RWPE2 (cell line): Measurements from ENCODE around the gene DYDC1.

ENCODE experiments used
- ATAC-seq: fragments of 200-7000 bp; cut with Tn5 transposase; 3 replicates; pipeline ENCODE4 v1.9.1; 2021; ENCODE audit warnings: low read depth
- DNase-seq: peaks from one replicate; pipeline ENCODE4 v3.0.0-alpha.2; 2020; ENCODE audit warnings: low spot score
- H3K27ac ChIP-seq: fragments of 450-650 bp; 2 replicates; pipeline ENCODE4 v1.5.1; 2017; ENCODE audit warnings: mild to moderate bottlenecking; ENCODE audit not compliant: poor library complexity, severe bottlenecking
- H3K27me3 ChIP-seq: fragments of 250-450 bp; sonication (Bioruptor Pico); 2 replicates; pipeline ENCODE4 v1.5.1; 2021; ENCODE audit warnings: mild to moderate bottlenecking, moderate library complexity; ENCODE audit not compliant: insufficient read depth, poor library complexity, severe bottlenecking
- H3K36me3 ChIP-seq: fragments of 250-450 bp; sonication (Bioruptor Pico); 2 replicates; pipeline ENCODE4 v1.5.1; 2020; ENCODE audit warnings: low read depth, mild to moderate bottlenecking, moderate library complexity
- H3K4me1 ChIP-seq: fragments of 250-450 bp; sonication (Bioruptor Pico); 2 replicates; pipeline ENCODE4 v1.5.1; 2021; ENCODE audit warnings: mild to moderate bottlenecking, moderate library complexity; ENCODE audit not compliant: insufficient read depth, poor library complexity, severe bottlenecking
- H3K4me3 ChIP-seq: fragments of 250-450 bp; sonication (Bioruptor Pico); 2 replicates; pipeline ENCODE4 v1.5.1; 2021; ENCODE audit warnings: mild to moderate bottlenecking, moderate library complexity; ENCODE audit not compliant: severe bottlenecking
- H3K9me3 ChIP-seq: fragments of 250-450 bp; sonication (Bioruptor Pico); 2 replicates; pipeline ENCODE4 v1.5.1; 2021; ENCODE audit warnings: mild to moderate bottlenecking, moderate library complexity; ENCODE audit not compliant: severe bottlenecking
- CTCF ChIP-seq: fragments of 450-650 bp; IDR thresholded peaks from one replicate; pipeline ENCODE4 v1.5.1; 2017; ENCODE audit warnings: mild to moderate bottlenecking, moderate library complexity; ENCODE audit not compliant: poor library complexity, severe bottlenecking

Gene DYDC1

GRCh38 chr10:80351220-80351619 is 5.3 kb downstream of the DYDC1 start:
- DNase-seq (no peak), ATAC-seq (no peak)
- Histone ChIP-seq H3K27me3 (peaks cover 3% of the 10 kb centered on the region), H3K36me3 (no peaks in the 10 kb centered on the region), H3K27ac (no peak overlapping the region), H3K4me1 (no peaks in the 10 kb centered on the region), H3K4me3 (no peak overlapping the region), H3K9me3 (no peaks in the 10 kb centered on the region)
- no peak for TF ChIP-seq CTCF

- ATAC-seq (no peak), DNase-seq (no peak)
- no peaks in the 10 kb centered on the region for H3K9me3 ChIP-seq
- H3K27ac ChIP-seq: no peak overlapping the region
- no peaks in the 10 kb centered on the region for H3K36me3 ChIP-seq
- no peaks in the 10 kb centered on the region for H3K27me3 ChIP-seq
- H3K4me1 ChIP-seq: no peaks in the 10 kb centered on the region
- no peak overlapping the region for H3K4me3 ChIP-seq
- no peak for TF ChIP-seq CTCF
Observed at GRCh38 chr10:80350251-80350650, 6.3 kb downstream of the DYDC1 start.

GRCh38 chr10:80344912-80345311 is 11.6 kb downstream of the DYDC1 start:
- no peak for ATAC-seq
- Histone ChIP-seq H3K27ac (no peak overlapping the region), H3K9me3 (no peaks in the 10 kb centered on the region), H3K4me1 (no peaks in the 10 kb centered on the region), H3K36me3 (no peaks in the 10 kb centered on the region), H3K4me3 (no peak overlapping the region), H3K27me3 (peaks cover 6% of the 10 kb centered on the region)
- no peak for TF ChIP-seq CTCF
- no peak for DNase-seq

DNA sequence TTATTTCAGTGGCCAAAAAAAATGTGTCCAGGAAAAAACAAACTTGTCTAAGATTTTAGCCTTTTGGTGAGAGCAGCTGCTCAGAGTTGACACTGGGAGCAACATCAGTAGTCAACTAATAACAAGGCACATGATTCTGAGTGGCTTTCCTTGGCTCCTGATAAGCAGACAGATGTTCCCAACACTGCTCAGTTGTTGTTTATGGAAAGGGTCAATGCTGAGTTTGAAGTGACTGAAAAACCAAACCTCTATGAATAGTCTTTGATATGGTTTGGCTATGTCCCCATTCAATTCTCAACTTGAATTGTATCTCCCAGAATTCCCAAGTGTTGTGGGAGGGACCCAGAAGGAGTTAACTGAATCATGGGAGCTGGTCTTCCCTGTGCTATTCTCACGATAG is 12.3 kb downstream of the DYDC1 start:
- Histone ChIP-seq H3K4me3 (no peak overlapping the region), H3K27ac (no peak overlapping the region), H3K9me3 (no peaks in the 10 kb centered on the region), H3K4me1 (no peaks in the 10 kb centered on the region), H3K27me3 (peaks cover 6% of the 10 kb centered on the region), H3K36me3 (no peaks in the 10 kb centered on the region)
- TF ChIP-seq CTCF: no peak
- no peak for DNase-seq
- no peak for ATAC-seq

- no peak for TF ChIP-seq CTCF
- ATAC-seq: no peak
- no peaks in the 10 kb centered on the region for H3K9me3 ChIP-seq
- H3K4me3 ChIP-seq: no peak overlapping the region
- no peaks in the 10 kb centered on the region for H3K4me1 ChIP-seq
- no peaks in the 10 kb centered on the region for H3K27me3 ChIP-seq
- DNase-seq: no peak
- H3K36me3 ChIP-seq: no peaks in the 10 kb centered on the region
- no peak overlapping the region for H3K27ac ChIP-seq
Observed at GRCh38 chr10:80333983-80334382, 22.6 kb downstream of the DYDC1 start.
